Activated gamma-delta T cell treated with anti-CD3 and anti-CD28 coated beads, Interleukin-2, amount 50 U/mL, for 16 hours (primary cell): ENCODE measurements around the gene MYO1H.
"Not testable (repeated sequence)": the region's sequence is repeated elsewhere in the genome, so short reads cannot be mapped to it uniquely, and the experiment has no call there.

Experiments used
- DNase-seq: peaks from one replicate; pipeline ENCODE4 v3.0.0-alpha.2; 2020; ENCODE audit warnings: low read depth

MYO1H gene

GRCh38 chr12:109473006-109473405, 125.3 kb downstream of the MYO1H start:
- no peak for DNase-seq

- not testable (repeated sequence) for DNase-seq
Measured at GRCh38 chr12:109473526-109474270, 126.0 kb downstream of the MYO1H start.

- no peak for DNase-seq
Measured at GRCh38 chr12:109475121-109475520, 127.4 kb downstream of the MYO1H start.

- no peak for DNase-seq
Measured at GRCh38 chr12:109475993-109476806, 128.5 kb downstream of the MYO1H start.

- DNase-seq = no peak
Measured at GRCh38 chr12:109476807-109477184, 129.1 kb downstream of the MYO1H start.

GRCh38 chr12:109477185-109477962, 129.7 kb downstream of the MYO1H start, which contains the start of the genes KCTD10 and UBE3B:
TSS of gene KCTD10 (minus strand) at chr12:109477300. CDS start at chr12:109477262, 38 bp downstream.
TSS of gene UBE3B (plus strand) at chr12:109477634. CDS start at chr12:109483552, 5,918 bp downstream.
- DNase-seq = peak; percentile 78

GRCh38 chr12:109477963-109478315, 130.2 kb downstream of the MYO1H start:
- no peak for DNase-seq

GRCh38 chr12:109479761-109480160, 132.1 kb downstream of the MYO1H start:
- DNase-seq = no peak

- DNase-seq = no peak
Measured at GRCh38 chr12:109480356-109480755, 132.7 kb downstream of the MYO1H start.

- DNase-seq = no peak
Measured at GRCh38 chr12:109481863-109482262, 134.2 kb downstream of the MYO1H start.

GRCh38 chr12:109482491-109482890, 134.8 kb downstream of the MYO1H start:
- no peak for DNase-seq

GRCh38 chr12:109482894-109483293, 135.2 kb downstream of the MYO1H start:
- DNase-seq = no peak

- DNase-seq = no peak
Measured at GRCh38 chr12:109483346-109483745, 135.6 kb downstream of the MYO1H start.

- DNase-seq = no peak
Measured at GRCh38 chr12:109485201-109485600, 137.5 kb downstream of the MYO1H start.

GRCh38 chr12:109487181-109488050, 139.7 kb downstream of the MYO1H start:
- DNase-seq = no peak

- DNase-seq = no peak
Measured at GRCh38 chr12:109488051-109488665, 140.5 kb downstream of the MYO1H start.

GRCh38 chr12:109489016-109489954, 141.6 kb downstream of the MYO1H start:
- DNase-seq = no peak

GRCh38 chr12:109489955-109490565, 142.4 kb downstream of the MYO1H start:
- no peak for DNase-seq

GRCh38 chr12:109491671-109492070, 144.0 kb downstream of the MYO1H start:
- no peak for DNase-seq
